MM.1S (cell line): ENCODE measurements around the gene NMNAT1.

ENCODE experiments used
- CTCF ChIP-seq: fragments of 300-600 bp; sonication (generic); IDR thresholded peaks from 2 replicates; pipeline ENCODE4 v1.5.1; 2016; ENCODE audit warnings: antibody characterized with exemption, low read length, mixed read lengths
- EZH2phosphoT487 ChIP-seq: fragments of 300-600 bp; sonication (generic); IDR thresholded peaks from 2 replicates; pipeline ENCODE4 v1.6.1; 2018; ENCODE audit warnings: antibody characterized with exemption, low read length

- no peak for TF ChIP-seq CTCF
- no peak for TF ChIP-seq EZH2phosphoT487
Observed at GRCh38 chr1:9903801-9904527, 39.3 kb upstream of the NMNAT1 start.
